NCI-H748 (cell line): ENCODE results near the gene MYADML2.
"Not testable (repeated sequence)": the region's sequence is repeated elsewhere in the genome, so short reads cannot be mapped to it uniquely, and the experiment has no call there.

ENCODE experiments used
- DNase-seq: peaks from one replicate; lab custom pipeline; 2025; ENCODE audit not compliant: unreplicated experiment; lab: John Stamatoyannopoulos, UW

Gene MYADML2

DNA sequence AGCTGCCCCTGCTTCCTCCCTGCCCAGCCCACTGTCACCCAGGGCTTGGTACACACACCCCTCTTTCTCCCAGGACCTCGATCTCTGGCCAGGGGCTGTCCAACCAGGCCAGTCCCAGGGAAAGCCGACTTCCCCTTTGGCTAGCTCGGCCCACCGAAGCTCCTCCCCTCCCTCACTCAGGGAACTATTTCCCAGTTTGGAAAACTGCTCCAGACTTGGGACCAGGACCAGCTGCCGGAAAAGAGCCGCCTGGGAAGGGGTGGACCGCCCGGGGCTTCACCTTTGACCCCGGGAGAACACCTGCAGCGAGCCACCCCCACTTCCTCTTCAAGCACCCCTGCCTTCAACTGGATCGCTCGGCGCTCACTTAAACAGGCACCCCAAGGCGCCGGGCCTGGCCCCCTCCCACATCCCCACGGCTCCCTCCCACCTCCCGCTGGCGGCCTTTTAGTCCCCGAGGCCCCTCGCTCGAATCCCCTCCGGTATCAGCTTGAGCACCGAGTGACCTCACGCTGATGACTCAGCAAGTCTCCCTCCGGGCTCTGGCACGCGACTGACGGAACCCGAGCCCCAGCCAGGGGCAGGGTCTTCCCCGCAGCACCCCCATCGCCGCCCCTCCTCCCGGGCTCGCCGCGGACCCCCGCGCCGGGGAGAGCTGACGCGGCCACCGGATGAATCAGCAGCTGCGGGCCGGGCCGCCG lies 20.4 kb downstream of the MYADML2 start:
- peak; percentile 47 for DNase-seq

DNA sequence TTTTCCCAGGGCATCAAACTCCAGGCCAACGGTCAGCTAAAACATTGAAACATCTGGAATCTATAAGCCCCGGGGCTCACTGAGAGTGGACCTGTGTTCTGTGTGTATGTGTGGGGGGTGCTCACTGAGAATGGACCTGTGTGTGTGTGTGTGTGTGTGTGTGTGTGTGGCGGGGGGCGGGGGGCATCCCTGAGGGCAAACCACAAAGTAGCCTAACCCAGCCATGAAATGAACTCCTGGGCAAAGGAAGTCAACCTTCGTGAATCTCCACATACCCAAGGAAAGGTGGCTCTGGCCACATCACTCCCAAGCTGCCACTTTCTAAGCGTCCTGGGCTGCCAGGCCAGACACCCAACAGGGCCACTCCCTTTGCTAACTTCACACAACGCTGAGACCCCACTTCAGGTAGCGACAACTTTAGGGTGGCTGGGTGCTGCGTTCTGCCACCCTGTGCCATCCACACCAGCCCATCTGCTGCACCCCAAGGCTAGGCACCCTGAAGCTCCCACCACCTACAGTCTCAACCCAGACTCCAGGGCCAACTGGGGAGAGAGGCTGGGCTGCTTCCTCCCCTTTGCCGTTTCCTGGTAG lies 21.1 kb downstream of the MYADML2 start:
- no peak for DNase-seq

DNA sequence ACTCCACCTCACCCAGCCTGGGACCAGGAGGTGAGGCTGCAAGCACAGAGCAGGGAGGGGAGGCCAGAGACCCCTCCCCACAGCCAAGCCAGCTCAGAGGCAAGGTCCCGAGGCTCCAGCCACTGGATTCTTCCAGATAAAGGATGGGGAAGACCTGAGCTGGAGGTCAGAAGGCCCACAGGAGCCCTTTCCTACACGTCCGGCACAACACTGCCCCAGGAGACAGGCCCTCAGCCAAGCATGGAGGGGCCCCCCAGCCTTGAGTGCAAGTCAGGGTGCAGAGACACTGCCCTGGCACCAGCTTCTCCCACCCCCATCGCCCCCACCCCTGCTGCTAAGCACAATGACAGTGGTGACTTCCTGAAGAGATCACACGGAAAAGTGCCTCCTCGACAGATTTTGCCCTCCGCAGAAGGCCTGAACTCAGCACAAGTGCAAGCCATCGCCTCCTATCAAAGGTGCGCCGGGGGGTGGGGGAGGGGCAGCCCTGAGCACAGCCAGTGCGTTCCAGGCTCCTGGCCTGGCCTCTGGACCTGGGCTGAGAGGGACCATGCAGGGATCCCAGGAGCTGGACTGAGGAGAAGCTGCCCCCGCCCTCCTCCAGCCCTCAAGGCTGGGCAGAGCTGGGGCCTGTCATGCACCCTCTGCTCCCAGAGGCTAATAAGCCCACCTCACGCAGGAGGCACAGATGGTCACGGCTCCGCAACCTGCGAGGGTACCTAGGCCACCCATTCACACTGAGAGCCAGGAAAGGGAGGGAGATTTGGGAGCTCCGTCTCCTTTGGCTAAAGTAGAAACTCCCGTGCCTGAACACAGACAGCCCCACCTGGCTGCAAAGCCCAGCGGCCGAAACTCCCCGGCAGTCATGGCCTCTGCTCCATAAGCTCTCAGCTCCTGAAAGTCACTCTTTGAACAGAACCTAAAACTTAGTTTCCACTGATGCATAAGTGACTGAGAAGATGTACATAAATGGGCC lies 22.2 kb downstream of the MYADML2 start:
- DNase-seq, result no peak

DNA sequence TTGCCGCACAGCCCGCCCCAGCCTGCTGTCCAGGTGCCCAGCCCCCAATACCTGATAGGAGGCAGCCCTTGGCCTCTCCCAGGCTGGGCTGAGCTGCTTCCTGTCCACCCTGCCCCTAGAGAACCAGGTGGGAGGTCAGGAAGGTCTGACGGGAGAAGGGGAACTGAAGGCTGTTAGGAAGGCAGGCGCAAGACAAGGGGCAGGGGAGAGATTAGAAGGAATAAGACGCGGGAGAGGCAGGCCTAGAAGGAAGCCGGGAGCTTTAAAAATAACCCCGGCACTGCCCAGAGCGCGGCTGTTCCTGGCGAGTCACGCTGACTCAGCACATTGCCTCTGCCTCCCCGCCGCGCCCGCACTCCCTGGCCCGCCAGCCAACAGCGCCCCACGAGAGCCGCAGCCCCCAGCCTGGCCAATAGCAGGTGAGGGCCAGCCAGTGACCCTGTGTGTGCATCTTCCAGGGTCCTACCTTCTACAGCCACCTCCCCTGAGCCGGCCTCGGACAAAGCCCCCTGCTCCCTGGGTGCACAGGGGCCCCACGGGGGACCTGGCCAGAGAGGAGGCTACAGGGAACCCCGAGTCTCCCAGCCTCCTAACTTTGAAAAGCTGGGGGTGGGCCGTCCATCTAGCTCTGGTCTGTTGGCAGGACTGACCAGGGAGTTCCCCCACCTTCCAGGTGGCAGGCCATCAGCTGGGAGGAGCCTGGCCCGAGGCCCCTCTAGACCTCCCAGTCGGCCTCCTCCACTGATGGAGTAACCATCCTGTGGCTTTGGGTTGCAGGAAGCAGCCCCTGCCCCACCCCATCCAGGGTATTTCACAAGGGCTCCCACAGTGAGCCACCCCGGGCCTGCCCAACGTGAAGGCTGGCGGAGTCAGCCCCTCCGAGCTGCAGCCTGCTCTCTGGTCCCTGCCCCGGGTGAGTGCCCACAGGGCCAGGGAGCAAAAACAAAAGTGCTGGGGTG lies 23.5 kb downstream of the MYADML2 start:
- no peak for DNase-seq

DNA sequence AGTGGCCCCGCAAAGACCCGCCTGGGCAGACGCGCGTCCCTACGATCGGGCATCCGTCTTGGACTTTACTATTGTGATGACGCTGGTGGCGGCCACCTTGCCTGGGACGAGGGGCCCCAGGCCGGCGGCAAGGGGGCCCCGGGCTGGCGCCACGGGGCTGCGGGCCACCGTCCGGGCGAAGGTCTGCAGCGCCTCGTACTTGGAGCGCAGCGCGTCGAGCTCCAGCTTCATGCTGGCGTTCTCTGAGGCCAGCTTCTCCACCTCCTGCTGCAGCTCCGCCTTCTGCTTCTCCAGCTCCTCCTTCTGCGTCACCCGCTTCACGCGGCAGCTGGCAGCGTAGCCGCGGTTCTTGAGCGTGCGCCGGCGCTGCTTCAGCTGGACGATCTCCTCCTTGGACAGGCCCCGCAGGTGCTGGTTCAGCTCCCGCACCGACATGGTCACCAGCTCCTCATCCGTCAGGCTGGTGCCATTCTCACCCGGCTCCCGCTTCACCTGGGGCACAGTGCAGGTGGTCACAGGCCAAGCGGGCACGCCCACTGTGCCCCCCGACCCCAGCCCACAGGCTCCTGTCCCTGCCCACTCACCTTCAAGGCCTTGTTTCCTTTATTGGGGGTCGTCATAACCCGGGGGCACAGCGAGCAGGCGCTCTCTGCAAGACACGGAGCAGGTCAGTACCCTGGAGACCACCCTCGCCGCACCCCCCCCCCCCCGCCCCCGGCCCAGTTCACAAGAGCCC lies 24.3 kb downstream of the MYADML2 start:
- no peak for DNase-seq

DNA sequence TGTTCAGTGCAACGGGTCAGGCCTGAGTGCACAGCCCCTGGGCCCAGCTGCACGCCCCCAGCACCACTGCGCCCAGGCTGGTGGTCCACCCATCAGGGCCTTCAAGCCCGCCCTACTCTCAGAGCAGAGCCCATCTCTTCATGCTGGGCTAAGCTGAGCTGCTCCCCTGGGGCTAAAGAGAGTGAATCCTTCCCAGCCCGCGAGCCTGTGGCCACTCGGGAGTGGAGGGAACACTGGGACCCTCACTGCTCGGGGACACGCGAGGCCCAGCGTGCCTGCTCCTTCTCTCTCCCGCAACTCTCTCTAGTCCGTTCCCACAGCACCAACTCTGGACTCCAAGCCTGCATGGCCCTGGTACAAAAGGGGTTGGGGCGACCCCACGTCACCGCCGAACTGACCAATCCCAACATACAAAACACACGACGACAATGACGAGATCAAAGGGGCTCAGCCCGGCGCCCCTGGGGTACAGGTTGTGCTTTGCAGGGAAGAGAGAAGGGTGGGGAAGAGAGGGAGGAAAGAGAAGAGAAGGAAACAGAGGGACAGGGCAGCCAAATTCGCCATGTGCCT lies 25.0 kb downstream of the MYADML2 start:
- DNase-seq, result no peak

DNA sequence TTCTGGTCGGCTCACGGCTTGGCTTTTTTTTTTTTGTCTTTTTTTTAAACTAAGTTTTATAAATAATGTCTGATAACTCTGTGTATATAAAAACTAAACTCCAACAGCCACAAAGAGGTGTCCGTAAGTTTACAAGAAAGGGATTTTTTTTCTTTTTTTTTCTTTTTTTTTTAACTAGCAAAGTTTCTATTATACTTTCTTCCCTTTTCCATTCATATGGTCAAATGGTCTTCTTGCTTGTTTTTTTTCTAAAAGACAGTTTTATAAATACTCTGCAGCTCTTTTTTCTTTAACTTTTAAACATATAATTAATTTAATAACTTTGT lies 25.5 kb downstream of the MYADML2 start:
- DNase-seq, result no peak

DNA sequence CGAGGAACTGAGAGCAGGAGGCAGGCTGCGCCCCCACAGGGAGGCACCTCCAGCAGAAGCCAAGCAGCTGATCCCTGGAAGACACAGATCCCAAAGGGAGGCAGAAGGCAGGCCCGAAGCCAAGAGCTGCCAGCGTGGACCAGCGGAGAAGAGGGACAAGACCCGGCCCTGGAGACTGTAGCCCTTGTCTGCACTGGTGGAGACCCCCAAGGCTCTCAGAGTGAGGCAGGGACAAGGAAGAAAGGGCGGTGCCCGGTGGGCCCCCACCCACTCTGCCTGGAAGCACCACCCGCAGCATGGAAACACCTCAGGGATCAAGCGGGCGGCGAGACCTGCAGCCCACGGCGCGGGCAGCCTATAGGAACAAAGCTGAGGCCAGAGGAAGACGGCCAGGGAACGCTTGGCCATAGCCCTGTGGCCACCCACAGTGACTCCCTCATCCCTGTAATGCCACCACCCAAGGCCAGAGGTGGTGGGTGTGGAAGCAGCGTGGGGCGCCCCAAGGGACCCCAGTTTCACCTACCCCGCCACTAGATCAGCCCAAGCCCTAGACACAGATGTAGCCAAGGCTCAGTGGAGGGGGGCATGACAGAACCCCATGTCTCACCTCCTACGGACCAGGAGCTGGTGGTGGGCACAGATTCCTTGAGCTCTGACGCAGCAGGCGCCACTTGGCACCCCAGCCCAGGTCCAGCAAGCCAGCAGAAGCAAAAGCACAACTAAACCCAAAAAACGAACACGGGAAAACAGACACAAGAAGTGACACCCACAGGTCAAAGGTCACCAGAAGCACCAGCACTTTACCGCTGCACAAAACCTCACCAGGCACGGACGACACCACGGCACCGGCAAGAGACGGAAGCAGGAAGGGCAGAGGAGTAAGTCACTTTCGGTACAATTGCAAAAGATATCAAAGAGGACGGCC lies 26.2 kb downstream of the MYADML2 start:
- no peak for DNase-seq

DNA sequence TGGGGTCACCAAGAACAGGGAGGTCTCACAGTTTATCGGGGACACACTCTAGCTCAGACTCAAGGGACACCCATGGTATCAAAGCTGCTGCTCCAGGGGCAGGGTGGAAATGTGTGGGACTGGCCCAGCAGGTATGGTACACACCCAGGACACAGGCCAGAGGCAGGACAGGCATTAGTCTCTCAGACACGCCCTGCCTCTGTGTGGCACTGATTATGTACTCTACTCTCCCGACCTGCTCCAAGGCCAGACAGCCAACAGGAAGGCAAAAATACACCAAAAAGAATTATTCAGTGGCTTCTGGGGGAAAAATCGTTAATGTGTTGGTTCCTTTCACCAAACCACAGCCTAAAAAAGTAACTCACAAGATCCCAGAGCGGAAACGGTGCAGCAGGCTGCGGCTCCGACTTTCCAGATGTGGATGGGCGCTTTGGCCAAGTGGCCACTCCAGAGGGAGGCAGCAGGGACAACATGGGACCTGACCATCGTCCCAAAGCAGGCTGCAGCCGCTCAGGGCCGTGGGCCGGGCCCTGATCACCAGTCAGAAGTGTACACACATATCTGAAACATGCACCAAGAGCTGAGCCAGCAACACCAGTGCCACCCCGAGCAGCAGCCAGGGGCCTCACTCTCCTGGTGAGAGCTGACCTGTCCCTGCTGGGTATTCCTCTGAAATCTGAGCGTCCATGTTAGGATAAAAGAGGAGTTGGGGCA lies 28.0 kb downstream of the MYADML2 start:
- no peak for DNase-seq

DNA sequence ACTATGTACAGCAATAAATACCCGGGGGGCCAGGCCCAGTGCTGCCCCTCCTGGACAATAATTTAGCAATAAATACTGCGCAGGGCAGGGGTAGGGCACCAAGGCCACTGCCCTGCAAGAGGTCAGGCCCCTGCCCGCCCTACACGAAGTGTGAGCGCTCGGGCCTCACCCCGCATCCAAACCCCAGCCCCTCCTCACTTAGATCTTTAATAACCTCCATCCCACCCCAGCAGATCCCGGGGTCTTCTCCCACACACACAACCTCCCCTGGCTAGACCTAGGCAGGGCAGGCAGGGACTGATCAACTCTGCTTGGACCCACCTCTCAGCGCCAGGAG lies 28.7 kb downstream of the MYADML2 start:
- DNase-seq, result not testable (repeated sequence)

DNA sequence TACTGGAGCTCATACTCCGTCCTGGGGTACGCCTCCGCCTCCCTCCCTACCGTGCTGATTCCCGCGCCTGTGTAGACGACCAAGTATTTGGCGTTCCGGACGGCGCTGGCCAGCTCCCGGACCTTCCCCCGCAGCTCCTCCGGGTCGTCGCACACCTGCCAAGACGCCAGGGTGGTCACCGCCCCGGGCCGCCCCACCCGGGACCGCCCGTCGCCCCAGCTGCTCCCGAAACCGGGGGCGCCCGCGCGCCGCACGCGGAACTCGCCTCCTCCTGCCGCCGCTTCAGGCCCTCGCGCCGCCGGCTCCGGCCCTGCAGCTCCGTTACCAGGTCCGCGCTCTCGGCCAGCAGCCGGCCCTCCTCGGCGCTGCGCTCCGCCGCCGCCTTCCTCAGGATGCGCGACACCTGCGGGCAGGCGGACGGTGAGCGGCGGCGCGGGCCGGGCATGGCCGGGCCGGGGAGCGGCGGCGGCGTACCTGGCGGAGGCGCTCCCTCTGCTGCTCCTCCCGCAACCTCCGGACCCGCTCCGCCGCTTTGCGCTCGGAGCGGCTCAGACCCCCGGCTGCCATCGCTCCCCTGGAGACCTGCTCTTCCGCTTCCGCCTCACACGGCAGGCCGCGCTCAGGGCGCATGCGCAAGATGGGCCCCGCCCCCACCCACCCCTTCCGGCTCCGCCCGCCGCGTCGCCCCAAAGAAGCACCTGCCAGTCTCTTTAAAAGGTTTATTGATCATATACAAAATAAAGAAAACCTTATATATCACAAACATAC lies 29.3 kb downstream of the MYADML2 start, which contains the start of gene SIRT7:
SIRT7 (minus strand) TSS at position 612 of the 768 bp plus-strand sequence; CDS start at position 567, 45 bp downstream.
- peak; percentile 83 for DNase-seq

DNA sequence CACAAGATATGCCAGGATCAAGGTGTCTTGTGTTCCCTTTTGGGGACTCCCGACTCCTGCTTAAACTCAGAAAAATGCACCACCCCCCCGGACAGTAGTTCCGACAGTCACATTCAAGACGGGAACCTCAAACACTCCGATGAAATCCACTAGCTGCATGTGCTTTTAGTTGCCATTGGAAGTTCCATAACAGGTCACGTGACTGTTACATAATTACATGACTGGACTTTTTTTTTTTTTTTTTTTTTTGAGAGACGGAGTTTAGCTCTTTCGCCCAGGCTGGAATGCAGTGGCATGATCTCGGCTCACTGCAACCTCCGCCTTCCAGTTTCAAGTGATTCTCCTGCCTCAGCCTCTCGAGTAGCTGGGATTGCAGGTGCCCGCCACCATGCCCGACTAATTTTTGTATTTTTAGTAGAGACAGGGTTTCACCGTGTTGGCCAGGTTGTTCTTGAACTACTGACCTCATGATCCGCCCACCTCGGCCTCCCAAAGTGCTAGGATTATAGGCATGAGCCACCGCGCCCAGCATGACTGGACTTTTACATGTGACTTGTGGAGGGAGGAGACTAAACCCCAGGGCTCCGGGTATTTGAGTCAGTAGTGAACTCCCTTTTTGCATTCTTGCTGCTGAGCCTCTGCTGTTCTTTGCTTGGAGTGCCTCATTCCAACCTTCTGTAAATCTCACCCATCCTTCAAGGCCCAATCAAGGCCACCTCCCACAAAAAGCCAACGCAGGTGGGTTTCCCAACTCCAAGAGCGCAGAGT lies 30.6 kb downstream of the MYADML2 start:
- DNase-seq, result no peak

DNA sequence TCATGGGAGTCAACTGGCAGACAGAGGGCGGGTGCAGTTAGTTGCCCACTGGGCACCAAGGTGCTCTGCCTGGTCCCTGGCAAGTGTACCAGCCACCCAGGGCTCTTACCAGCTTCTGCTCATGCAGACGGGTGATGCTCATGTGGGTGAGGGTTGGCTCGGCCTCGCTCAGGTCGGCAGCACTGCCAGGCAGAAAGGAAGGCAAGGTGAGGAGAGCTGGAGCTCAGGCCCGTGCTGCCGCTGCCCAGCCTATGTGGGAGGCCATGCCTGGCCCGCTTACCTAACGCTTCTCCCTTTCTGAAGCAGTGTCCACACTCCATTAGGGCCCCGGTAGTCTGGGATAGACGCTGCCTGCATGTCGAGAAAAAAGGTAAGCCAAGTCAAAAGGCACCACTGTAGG lies 31.7 kb downstream of the MYADML2 start:
- no peak for DNase-seq

DNA sequence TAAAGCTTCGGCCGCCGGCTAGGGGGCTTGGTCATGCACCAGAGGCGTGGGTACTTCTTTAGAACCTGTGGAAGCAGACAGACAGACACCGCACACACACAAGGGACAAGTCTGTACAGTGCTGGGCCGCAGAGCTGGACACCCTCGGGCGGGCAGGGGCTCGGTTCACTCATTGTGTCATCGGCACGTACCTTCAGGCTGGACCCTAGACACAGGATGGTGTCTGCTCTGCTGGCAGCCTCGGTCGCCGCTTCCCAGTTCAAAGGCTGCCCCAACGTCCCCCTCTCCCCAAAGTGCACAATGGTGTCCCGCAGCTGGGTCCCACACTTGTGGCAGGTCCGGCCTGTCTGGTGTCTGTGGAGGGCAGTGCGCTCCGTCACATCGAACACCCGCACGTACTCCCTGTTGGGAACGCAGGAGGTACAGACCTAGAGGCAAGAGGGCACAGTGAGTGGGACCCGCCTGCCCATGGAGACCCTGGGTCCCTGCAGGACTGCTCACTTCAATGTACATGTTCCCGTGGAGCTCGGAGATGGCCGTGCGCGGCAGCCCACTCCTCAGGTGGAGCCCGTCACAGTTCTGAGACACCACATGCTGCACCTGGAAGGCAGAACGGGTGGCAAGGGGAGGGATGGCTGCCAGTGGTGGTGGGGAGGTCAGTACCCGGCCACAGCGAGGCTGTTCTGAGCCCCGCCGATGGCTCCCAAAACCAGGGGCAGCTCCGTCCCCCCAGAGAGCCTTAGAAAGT lies 32.8 kb downstream of the MYADML2 start:
- no peak for DNase-seq

DNA sequence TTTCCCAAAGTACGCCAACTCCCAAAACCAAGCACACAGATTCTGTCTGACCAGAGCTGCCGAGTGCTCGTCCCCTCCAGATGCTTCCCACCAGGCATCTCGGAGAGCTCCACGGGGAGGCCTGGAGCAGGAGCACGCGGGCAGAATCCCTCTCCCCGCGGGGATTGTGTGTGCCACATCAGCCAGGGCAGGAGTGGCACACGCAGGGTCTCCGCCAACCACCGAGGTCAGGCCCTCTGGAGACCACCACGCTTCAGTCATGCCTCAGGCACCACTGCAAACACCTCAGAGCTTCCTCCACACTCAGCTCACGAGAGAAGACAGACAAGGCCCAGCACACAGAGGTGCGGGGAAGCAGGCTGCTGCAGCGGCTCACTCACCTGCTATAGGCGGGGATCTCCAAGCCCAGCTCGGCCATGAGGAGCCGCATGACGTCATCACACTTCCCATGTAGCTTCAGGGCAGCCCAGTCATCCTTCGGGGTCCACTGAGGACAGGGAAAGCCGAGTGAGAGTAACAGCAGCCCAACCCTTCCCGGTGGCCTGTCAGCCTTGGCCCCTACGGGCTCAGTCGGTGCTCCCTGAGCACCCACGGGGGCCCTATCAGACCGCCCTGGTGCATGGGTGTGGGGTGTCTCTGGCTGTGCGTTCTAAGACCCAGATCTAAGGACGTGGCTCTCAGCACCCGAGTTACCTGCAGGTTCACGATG lies 33.5 kb downstream of the MYADML2 start:
- no peak for DNase-seq
